ENCODE data around the gene TRIM32.

DNA sequence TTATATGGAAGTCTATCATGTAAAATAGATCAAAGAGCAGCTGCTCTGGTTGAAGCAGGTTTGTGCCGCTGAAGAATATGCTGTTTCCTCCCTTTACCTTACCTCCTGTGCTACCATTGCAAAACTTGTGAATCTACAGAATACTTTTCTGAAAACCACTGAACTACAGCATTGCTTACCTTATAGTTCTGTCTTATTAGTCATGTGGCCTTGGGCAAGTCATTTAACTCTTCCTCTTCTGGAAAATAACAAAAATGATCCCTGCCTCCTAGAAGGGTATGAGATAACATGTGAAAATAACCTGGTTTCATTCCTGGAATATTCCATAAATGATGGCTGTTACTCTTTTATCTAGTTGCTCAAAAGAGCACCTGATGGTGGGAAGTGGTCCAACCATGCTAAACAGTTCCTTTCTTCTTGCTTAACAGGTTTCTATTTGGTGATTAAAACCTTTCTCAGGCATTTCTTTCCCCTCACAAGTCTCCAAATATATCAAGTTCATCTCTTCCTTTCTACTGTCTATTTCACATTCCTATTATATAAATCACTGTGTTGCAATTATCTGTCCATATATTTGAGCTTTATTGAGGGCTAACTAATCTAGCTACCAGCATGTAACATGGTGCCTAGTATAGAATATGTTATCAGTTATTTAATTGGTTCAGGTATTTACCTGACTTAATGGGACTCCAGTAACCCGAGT lies 15.0 kb downstream of the TRIM32 start:
- TF ChIP-seq, protein P1, sequence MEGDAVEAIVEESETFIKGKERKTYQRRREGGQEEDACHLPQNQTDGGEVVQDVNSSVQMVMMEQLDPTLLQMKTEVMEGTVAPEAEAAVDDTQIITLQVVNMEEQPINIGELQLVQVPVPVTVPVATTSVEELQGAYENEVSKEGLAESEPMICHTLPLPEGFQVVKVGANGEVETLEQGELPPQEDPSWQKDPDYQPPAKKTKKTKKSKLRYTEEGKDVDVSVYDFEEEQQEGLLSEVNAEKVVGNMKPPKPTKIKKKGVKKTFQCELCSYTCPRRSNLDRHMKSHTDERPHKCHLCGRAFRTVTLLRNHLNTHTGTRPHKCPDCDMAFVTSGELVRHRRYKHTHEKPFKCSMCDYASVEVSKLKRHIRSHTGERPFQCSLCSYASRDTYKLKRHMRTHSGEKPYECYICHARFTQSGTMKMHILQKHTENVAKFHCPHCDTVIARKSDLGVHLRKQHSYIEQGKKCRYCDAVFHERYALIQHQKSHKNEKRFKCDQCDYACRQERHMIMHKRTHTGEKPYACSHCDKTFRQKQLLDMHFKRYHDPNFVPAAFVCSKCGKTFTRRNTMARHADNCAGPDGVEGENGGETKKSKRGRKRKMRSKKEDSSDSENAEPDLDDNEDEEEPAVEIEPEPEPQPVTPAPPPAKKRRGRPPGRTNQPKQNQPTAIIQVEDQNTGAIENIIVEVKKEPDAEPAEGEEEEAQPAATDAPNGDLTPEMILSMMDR (conservative IDR thresholded peaks at IDR 0.05; ENCODE audit: low read length) = no peak
- TF ChIP-seq EZH2phosphoT487 (IDR thresholded peaks at IDR 0.05; ENCODE audit: borderline replicate concordance) = no peak

All from Loucy (cell line).